GM21390 (cell line): ENCODE results near the gene QRICH1.

Experiments used
- ATAC-seq: cut with Tn5 transposase; IDR thresholded peaks from one replicate; pipeline ENCODE4 v1.9.1; 2021; ENCODE audit not compliant: unreplicated experiment

QRICH1 gene

GRCh38 chr3:49035281-49035680, 58.6 kb downstream of the QRICH1 start:
- ATAC-seq = no peak

- no peak for ATAC-seq
Measured at GRCh38 chr3:49034650-49035049, 59.2 kb downstream of the QRICH1 start.

GRCh38 chr3:49032646-49033304, 61.1 kb downstream of the QRICH1 start:
- no peak for ATAC-seq

- no peak for ATAC-seq
Measured at GRCh38 chr3:49030321-49030720, 63.5 kb downstream of the QRICH1 start.

GRCh38 chr3:49029563-49029884, 64.3 kb downstream of the QRICH1 start:
- no peak for ATAC-seq

- peak; percentile 90 for ATAC-seq
Measured at GRCh38 chr3:49028673-49029562, 65.0 kb downstream of the QRICH1 start, which contains the start of gene IMPDH2. Gene IMPDH2, minus strand, starts transcription at chr3:49029398. Its CDS starts 48 bp downstream, at chr3:49029350.

- ATAC-seq = no peak
Measured at GRCh38 chr3:49028298-49028672, 65.6 kb downstream of the QRICH1 start.

- no peak for ATAC-seq
Measured at GRCh38 chr3:49027634-49028033, 66.2 kb downstream of the QRICH1 start.

- no peak for ATAC-seq
Measured at GRCh38 chr3:49026536-49026935, 67.3 kb downstream of the QRICH1 start.

GRCh38 chr3:49025793-49026520, 67.9 kb downstream of the QRICH1 start:
- ATAC-seq = no peak

- no peak for ATAC-seq
Measured at GRCh38 chr3:49025005-49025792, 68.7 kb downstream of the QRICH1 start.

GRCh38 chr3:49024449-49024848, 69.4 kb downstream of the QRICH1 start:
- ATAC-seq = no peak

- ATAC-seq = no peak
Measured at GRCh38 chr3:49023775-49024174, 70.1 kb downstream of the QRICH1 start.

GRCh38 chr3:49022688-49023171, 71.1 kb downstream of the QRICH1 start:
- no peak for ATAC-seq

- ATAC-seq = peak; percentile 52
Measured at GRCh38 chr3:49021813-49022687, 71.8 kb downstream of the QRICH1 start, which contains the start of gene NDUFAF3. Gene NDUFAF3, plus strand, starts transcription at chr3:49022121. Its CDS starts 24 bp downstream, at chr3:49022145.

GRCh38 chr3:49021213-49021812, 72.6 kb downstream of the QRICH1 start:
- peak; percentile 48 for ATAC-seq

GRCh38 chr3:49020330-49021212, 73.3 kb downstream of the QRICH1 start:
- peak; percentile 1 for ATAC-seq

GRCh38 chr3:49019941-49020329, 73.9 kb downstream of the QRICH1 start:
- ATAC-seq = no peak
